HG03457 (cell line): ENCODE measurements around the gene IGFALS.

Experiments used
- ATAC-seq: cut with Tn5 transposase; IDR thresholded peaks from one replicate; pipeline ENCODE4 v1.9.1; 2021; ENCODE audit warnings: moderate number of reproducible peaks; ENCODE audit not compliant: unreplicated experiment

Gene IGFALS

DNA sequence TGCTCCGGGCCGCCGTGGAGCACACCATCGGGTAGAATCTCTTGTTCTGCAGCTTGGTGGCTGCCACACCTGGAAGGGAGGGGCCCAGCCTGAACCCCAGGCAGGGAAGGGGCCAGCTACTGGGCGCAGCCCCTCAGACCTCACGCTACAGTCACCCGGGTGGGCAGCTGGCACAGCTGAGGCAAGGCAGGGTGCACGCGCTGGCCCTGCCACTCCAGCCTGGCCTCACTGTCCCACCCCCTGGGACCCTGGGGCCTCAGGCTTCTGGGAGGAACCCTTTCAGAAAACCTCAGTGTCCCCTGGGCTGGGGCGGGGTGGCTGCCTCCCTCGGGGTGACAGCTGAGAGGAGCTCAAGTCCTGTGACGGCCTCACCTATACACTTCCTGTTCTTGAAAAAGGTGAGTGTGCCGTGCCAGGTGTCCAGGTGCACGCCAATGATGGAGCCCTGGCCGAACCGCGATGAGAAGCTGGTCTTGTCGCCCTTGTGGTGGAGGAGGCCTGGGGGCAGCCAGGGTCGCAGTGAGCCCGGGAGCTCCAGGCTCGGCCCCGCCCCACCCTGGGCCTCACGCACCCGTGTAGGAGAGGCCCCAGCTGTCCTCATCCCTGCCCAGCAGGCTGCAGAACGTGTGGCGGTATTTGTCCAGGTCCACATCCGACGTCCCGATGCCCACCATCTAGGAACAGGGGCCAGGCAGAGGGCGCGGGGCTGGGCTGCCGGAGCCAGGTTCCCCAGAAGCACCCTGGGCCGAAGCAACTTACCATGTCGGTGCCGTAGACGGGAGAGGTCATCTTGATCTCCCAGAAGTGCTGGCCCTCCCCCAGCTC, 15.9 kb downstream of the IGFALS start:
- ATAC-seq, result no peak

- no peak for ATAC-seq
These were observed 16.5 kb downstream of the IGFALS start for GRCh38 chr16:1776991-1777374.

GRCh38 chr16:1776672-1776955, 16.9 kb downstream of the IGFALS start:
- ATAC-seq, result no peak

DNA sequence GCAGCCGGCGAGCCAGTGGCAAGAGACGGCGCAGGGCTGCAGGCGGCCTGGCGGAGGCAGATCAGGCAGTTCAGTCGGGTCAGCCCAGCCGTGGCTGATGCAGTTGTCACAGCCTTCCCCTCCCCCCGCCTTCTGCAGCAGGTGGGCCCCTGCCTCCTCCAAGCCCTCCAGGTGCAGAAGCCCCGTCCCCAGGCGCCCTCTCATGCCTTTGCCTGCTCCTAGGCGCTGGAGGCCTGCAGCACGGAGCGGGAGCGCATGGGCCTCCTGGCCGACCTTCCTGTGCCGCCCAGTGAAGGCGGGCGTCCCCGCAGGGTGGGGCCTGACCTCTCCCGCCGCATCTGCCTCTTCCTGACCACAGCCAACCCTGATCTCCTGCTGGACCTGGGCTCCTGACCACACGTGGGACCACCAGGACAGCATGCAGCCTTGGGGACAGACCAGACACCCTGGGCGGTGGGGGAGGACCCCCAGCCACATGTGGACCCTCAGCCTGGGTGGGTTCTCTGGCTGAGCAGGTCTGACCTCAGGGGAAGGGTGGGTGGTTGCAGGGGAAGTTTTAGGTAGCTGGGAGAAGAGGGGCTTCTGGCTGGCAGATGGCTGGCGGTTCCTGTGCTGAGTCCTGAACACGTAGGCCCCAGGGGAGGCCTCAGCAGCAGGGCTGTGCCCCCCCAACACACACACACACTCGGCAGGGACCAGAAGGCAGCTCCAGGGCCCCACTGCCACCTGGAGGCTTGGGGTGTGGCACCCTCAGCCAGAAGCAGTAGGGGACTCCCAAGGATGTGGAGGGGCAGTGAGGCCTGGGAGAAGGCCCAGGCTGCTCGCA, 17.4 kb downstream of the IGFALS start:
- no peak for ATAC-seq

DNA sequence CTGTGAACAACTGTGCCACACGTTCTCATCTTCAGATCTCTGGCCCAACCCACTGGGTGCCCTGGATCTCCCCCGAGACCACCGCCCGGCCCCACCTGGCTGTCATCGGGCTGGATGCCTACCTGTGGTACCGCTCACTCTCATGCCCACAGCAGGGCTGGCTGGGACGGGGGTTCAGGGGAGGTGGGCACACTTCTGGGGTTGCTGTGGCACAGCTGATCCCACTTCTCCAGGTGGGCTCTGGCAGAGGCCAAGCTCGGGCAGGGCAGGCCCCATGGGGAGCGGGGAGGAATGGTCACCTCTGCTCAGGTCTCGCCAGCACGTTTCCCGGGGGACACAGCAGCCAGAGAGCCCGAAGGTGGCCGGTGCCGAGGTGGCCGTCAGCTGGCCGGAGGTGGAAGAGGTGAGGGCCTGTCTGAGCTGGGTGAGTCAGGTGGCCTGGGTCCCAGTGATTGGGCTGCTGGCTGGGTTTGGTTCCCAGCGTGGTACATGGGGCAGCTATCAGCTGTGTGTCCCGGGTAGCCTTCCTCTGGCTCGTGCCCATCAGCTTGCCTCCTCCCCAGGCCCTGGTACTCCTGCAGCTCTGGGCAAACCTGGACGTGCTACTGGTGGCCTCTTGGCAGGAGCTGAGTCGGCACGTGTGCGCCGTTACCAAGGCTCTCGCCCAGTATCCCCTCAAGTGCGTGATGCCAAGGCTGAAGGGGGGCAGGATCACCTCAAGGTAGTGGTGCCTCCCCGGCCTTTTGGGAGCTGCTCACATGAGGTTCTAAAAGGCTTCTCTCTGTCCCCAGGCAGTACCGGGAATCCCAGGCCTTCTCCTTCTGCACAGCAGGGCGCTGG, 18.3 kb downstream of the IGFALS start:
- no peak for ATAC-seq

- no peak for ATAC-seq
These were observed 19.1 kb downstream of the IGFALS start for GRCh38 chr16:1774448-1774780.

DNA sequence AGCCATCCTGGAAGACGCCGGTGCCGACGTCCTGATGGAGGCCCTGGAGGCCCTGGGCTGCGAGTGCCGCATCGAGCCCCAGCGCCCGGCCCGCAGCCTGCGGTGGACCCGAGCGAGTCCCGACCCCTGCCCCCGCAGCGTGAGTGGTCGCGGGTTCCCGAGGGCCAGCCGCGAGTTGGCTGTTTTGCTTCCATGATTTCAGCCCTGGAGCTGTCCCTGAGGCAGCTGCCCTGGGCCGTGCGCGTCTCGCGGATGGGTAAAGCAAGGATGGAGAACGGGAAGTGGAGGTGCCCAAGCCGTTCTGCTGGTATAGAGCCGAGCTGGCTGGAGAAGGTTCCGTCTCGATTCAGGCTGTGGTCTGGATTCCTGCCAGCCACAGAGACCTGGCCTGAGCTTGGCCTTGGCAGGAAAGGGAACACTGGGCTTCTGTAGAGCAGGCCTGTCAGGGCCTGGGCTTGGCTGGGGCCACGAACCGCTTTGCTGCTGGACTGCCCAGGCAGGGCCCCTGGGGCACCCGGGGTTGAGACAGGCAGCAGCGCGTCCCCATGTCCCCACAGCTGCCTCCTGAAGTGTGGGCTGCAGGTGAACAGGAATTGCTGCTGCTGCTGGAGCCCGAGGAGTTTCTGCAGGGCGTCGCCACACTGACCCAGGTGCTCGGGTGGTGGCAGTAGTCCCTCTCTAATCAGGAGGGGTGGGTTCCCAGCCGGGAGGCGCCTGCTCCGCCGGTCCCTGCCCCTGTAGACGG, 19.6 kb downstream of the IGFALS start:
- ATAC-seq, result no peak

DNA sequence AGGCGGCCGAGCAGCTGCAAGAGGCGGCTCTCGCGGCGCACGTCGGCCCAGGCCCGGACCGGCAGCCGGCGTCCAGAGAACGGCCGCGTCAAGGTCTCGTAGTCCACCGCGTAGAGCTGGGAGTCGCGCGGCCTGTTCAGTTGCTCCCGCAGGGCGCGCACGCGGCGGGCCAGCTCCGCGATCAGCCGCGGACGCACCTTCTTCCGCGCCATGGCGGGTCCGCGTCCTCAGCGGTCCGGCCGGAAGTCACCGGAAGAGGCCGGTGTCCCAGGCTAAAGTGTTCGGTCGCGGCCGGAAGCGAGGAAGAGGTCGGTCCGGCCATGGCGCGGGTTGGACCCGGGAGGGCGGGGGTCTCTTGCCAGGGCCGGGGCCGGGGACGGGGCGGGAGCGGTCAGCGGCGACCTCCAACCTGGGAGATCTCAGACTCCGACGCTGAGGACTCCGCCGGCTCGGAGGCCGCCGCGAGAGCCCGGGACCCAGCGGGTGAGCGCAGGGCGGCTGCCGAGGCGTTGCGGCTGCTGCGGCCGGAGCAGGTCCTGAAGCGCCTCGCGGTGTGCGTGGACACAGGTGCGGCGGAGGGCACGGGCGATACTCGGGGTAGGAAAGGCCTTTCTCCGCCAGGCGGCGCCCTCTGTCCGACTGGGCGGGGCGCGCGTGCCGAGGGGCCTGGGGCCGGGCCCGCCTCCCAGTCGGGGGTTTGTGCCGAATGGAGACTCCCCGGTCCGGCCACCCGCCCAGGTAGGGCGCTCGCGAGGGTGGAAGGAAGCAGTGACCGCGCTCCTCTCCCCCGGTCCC, 20.4 kb downstream of the IGFALS start, which contains the start of gene MRPS34:
MRPS34 (minus strand) TSS at position 227 of the 795 bp plus-strand sequence; CDS start at position 212, 15 bp downstream.
- no peak for ATAC-seq

- no peak for ATAC-seq
These were observed 21.1 kb downstream of the IGFALS start, which contains the start of gene EME2 for GRCh38 chr16:1772362-1772907. Gene EME2 (plus strand): TSS chr16:1772810. CDS start chr16:1773228, 418 bp downstream.

DNA sequence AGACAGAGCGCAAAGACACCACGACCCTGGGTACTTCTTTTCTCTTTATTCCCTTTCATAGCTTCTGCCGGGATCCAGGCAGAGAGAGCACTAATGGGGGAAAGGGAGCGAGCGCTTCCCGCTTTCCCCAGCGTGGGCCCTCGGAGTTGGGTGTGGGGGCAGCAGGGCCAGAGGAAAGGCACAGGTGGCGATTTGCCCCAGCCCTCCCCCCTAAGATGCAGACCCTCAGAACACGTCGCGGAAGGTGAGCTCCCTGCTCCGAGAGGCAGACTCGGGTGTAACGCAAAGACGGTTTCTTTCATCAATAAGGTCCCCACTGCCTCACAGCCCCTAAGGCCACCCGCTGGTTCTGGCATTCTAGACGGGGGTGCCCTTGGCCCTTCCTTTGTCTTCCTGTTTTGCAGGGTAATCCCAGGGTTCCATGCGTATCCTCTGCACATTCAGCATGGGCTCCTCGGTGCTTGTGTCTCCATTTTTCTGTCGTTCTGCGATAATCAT, 21.6 kb downstream of the IGFALS start:
- ATAC-seq, result no peak

- ATAC-seq, result no peak
These were observed 22.2 kb downstream of the IGFALS start, which contains the start of gene NME3 for GRCh38 chr16:1771188-1771863. Gene NME3 (minus strand): TSS chr16:1771543. CDS start chr16:1771534, 9 bp downstream.

- no peak for ATAC-seq
These were observed 22.9 kb downstream of the IGFALS start for GRCh38 chr16:1770328-1771187.

DNA sequence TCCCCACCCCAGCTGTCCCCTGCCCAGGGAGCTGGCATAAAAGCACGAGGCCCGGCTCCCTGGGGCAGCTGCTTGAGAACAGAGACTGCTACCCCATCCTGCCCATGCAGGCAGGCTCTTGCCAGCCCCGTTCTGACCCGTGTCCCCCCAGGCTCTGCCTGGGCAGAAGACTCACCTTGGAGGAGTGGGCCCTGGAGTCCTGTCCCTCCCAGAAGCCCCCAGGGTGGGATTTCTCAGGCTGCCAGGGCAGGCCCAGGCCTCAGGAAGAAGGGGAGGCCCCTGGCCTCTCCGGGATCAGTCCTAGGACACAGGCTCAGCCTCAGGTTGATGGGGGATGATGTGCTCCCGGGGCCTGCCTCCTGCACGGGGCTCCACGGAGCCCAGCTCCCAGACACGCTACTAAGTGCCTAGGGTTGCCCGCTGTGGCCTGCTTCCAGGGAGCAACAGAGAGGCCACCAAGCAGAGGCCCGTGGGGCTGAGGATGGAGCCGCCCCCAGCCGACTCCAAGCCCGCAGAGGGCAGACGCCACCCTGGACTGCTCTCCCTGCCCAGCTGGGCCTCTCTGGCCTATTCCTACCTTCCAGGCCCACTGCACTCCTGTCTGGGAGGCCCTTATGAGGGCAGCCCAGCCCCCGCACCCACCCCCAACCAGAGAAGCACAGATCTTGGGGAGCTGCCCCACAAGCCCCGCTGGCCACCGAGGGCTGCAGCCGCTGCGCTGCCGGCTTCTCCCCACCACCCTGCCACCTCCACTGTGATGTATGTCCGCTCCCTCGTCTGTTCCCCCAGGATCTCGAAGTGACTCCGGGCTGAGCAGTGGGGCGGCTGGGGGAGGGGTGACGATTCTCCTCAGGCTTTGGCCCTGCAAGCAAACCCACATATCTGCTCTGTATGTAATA, 23.9 kb downstream of the IGFALS start:
- no peak for ATAC-seq

GRCh38 chr16:1768767-1769401, 24.6 kb downstream of the IGFALS start:
- ATAC-seq, result no peak

- ATAC-seq, result no peak
These were observed 25.3 kb downstream of the IGFALS start for GRCh38 chr16:1768061-1768766.
